SK-N-SH treated with all-trans-retinoic acid at 6 μM for 48 hours (cell line): ENCODE data around the gene WNK2.

Source experiments
- ATAC-seq: fragments of 200-7000 bp; cut with Tn5 transposase; 3 replicates; pipeline ENCODE4 v1.9.1; 2020; ENCODE audit warnings: mild to moderate bottlenecking, moderate library complexity
- CREB5 ChIP-seq: fragments of 250-450 bp; sonication (Bioruptor Pico); IDR thresholded peaks from 2 replicates; pipeline ENCODE4 v1.5.1; 2020; ENCODE audit warnings: low read depth, mild to moderate bottlenecking, moderate library complexity
- CSDC2 ChIP-seq: fragments of 250-450 bp; sonication (Bioruptor Pico); IDR thresholded peaks from 2 replicates; pipeline ENCODE4 v1.5.0; 2020; ENCODE audit warnings: mild to moderate bottlenecking, moderate library complexity
- ESRRG ChIP-seq: fragments of 250-450 bp; sonication (Bioruptor Pico); IDR thresholded peaks from 2 replicates; pipeline ENCODE4 v1.6.1; 2021; ENCODE audit warnings: mild to moderate bottlenecking
- GLIS3 ChIP-seq: fragments of 250-450 bp; sonication (Bioruptor Pico); IDR thresholded peaks from 2 replicates; pipeline ENCODE4 v1.5.0; 2020; ENCODE audit warnings: mild to moderate bottlenecking, moderate library complexity
- ISL1 ChIP-seq: fragments of 250-450 bp; sonication (Bioruptor Pico); IDR thresholded peaks from 2 replicates; pipeline ENCODE4 v2.1.2; 2022; ENCODE audit warnings: mild to moderate bottlenecking, moderate library complexity
- OSR1 ChIP-seq: fragments of 250-450 bp; sonication (Bioruptor Pico); IDR thresholded peaks from 2 replicates; pipeline ENCODE4 v1.8.0; 2022; ENCODE audit warnings: moderate library complexity, mild to moderate bottlenecking, inconsistent platforms
- PATZ1 ChIP-seq: fragments of 250-450 bp; sonication (Bioruptor Pico); IDR thresholded peaks from 2 replicates; pipeline ENCODE4 v1.8.0; 2020; ENCODE audit warnings: mild to moderate bottlenecking, moderate library complexity, borderline replicate concordance
- PPARA ChIP-seq: fragments of 250-450 bp; sonication (Bioruptor Pico); IDR thresholded peaks from 2 replicates; pipeline ENCODE4 v1.5.0; 2020; ENCODE audit warnings: mild to moderate bottlenecking, borderline replicate concordance
- RARB ChIP-seq: fragments of 250-450 bp; sonication (Bioruptor Pico); IDR thresholded peaks from 2 replicates; pipeline ENCODE4 v1.8.0; 2021; ENCODE audit warnings: mild to moderate bottlenecking, moderate library complexity
- SNAI2 ChIP-seq: fragments of 250-450 bp; sonication (Bioruptor Pico); IDR thresholded peaks from 2 replicates; pipeline ENCODE4 v1.5.0; 2020; ENCODE audit warnings: mild to moderate bottlenecking, moderate library complexity
- TCF4 ChIP-seq: fragments of 250-450 bp; sonication (Bioruptor Pico); IDR thresholded peaks from 2 replicates; pipeline ENCODE4 v1.8.0; 2021; ENCODE audit warnings: mild to moderate bottlenecking, moderate library complexity, borderline replicate concordance
- ZC3H10 ChIP-seq: fragments of 250-450 bp; sonication (Bioruptor Pico); IDR thresholded peaks from 2 replicates; pipeline ENCODE4 v1.5.1; 2021; ENCODE audit warnings: mild to moderate bottlenecking, moderate library complexity
- ZFP3 ChIP-seq: fragments of 250-450 bp; sonication (Bioruptor Pico); IDR thresholded peaks from 2 replicates; pipeline ENCODE4 v1.5.0; 2020; ENCODE audit warnings: mild to moderate bottlenecking, moderate library complexity
- ZFP30 ChIP-seq: fragments of 450-650 bp; formaldehyde crosslinking; IDR thresholded peaks from 2 replicates; pipeline ENCODE4 v1.5.0; 2022; ENCODE audit warnings: mild to moderate bottlenecking, moderate library complexity
- ZNF70 ChIP-seq: fragments of 450-650 bp; formaldehyde crosslinking; IDR thresholded peaks from 2 replicates; pipeline ENCODE4 v1.5.0; 2020; ENCODE audit warnings: mild to moderate bottlenecking, moderate library complexity
- ZNF8 ChIP-seq: fragments of 450-650 bp; formaldehyde crosslinking; IDR thresholded peaks from 2 replicates; pipeline ENCODE4 v1.5.0; 2020; ENCODE audit warnings: mild to moderate bottlenecking, moderate library complexity
- TF ChIP-seq, protein P1 (sequence below): fragments of 250-450 bp; sonication (Bioruptor Pico); IDR thresholded peaks from 2 replicates; pipeline ENCODE4 v1.8.0; 2021; ENCODE audit warnings: low read depth, mild to moderate bottlenecking, moderate library complexity, borderline replicate concordance
- TF ChIP-seq, protein P2 (sequence below): fragments of 250-450 bp; sonication (Bioruptor Pico); IDR thresholded peaks from 2 replicates; pipeline ENCODE4 v1.5.1; 2021; ENCODE audit warnings: mild to moderate bottlenecking, moderate library complexity
- TF ChIP-seq, protein P3 (sequence below): fragments of 250-450 bp; sonication (Bioruptor Pico); IDR thresholded peaks from 2 replicates; pipeline ENCODE4 v1.5.0; 2020; ENCODE audit warnings: mild to moderate bottlenecking, moderate library complexity

WNK2 gene

DNA sequence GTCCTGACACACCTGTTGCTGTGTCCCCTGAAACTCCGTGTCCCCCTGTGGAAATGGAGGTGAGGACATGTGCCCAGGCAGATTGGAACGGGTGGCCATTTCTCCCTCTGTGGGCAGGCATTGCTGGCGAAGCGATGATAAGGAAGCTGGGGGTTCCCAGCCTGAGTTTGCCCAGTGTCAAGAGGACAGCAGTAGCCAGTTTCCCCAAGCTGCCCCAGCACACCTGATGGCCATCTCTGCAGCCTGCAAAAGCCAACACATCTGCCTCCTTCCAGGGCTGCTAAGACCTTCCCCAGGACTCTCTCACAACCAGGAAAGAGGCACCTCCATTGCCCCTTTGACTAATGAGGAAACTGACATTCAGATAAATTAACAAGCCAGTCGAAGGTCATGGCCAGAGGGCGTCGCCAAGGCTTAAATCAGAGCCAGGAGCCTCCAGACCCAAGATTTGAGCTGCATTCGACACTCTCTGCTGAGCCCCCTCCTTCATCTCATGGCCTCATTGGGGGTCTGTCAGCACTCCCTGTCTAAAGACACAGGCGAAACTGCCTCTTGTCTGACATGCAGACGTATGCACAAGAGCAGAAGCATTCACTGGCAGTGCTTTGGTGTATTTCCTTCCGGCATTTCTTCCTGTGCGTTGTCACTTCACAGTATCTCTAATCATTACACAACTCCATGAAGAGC lies 10.4 kb upstream of the WNK2 start:
- ATAC-seq: no peak

DNA sequence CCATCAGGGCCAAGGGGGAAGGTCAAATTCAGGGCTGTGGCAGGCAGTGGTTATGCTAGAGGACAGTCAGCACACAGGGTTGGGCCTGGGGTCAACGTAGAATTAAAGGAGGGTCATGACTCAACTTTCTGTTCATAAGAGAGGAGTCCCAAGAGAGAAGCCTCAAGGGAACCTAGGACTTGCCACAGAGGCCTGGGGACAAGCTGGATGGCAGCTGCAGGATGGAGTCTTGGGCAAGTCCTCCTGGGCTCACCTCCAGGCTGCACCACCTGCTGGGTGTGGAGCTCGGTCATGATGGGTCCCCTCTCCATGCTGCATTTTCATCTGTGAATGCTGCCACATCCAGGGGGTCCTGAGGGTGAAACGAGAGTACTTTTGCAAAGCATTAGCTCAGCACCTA lies 9.0 kb upstream of the WNK2 start:
- TF ChIP-seq TCF4 (CRISPR knock-in tag): no peak
- TF ChIP-seq, protein P1, sequence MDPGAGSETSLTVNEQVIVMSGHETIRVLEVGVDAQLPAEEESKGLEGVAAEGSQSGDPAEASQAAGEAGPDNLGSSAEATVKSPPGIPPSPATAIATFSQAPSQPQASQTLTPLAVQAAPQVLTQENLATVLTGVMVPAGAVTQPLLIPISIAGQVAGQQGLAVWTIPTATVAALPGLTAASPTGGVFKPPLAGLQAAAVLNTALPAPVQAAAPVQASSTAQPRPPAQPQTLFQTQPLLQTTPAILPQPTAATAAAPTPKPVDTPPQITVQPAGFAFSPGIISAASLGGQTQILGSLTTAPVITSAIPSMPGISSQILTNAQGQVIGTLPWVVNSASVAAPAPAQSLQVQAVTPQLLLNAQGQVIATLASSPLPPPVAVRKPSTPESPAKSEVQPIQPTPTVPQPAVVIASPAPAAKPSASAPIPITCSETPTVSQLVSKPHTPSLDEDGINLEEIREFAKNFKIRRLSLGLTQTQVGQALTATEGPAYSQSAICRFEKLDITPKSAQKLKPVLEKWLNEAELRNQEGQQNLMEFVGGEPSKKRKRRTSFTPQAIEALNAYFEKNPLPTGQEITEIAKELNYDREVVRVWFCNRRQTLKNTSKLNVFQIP (CRISPR knock-in tag): no peak
- TF ChIP-seq RARB (CRISPR knock-in tag): no peak
- TF ChIP-seq SNAI2 (CRISPR knock-in tag): no peak
- no peak for TF ChIP-seq OSR1 (CRISPR knock-in tag)
- ATAC-seq: no peak

More for the DNA sequence above, 10.4 kb upstream of the WNK2 start:
- no peak for TF ChIP-seq CSDC2 (CRISPR knock-in tag)
- no peak for TF ChIP-seq ZC3H10 (CRISPR knock-in tag)
- TF ChIP-seq PATZ1 (CRISPR knock-in tag): no peak
- TF ChIP-seq, protein P1 (CRISPR knock-in tag): no peak
- TF ChIP-seq SNAI2 (CRISPR knock-in tag): no peak
- TF ChIP-seq OSR1 (CRISPR knock-in tag): no peak
- TF ChIP-seq ZFP3: no peak
- TF ChIP-seq, protein P2, sequence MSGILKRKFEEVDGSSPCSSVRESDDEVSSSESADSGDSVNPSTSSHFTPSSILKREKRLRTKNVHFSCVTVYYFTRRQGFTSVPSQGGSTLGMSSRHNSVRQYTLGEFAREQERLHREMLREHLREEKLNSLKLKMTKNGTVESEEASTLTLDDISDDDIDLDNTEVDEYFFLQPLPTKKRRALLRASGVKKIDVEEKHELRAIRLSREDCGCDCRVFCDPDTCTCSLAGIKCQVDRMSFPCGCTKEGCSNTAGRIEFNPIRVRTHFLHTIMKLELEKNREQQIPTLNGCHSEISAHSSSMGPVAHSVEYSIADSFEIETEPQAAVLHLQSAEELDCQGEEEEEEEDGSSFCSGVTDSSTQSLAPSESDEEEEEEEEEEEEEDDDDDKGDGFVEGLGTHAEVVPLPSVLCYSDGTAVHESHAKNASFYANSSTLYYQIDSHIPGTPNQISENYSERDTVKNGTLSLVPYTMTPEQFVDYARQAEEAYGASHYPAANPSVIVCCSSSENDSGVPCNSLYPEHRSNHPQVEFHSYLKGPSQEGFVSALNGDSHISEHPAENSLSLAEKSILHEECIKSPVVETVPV (CRISPR knock-in tag): no peak
- TF ChIP-seq GLIS3: no peak
- TF ChIP-seq ESRRG (CRISPR knock-in tag): no peak
- no peak for TF ChIP-seq ZNF8 (CRISPR knock-in tag)
- TF ChIP-seq RARB (CRISPR knock-in tag): no peak
- TF ChIP-seq, protein P3, sequence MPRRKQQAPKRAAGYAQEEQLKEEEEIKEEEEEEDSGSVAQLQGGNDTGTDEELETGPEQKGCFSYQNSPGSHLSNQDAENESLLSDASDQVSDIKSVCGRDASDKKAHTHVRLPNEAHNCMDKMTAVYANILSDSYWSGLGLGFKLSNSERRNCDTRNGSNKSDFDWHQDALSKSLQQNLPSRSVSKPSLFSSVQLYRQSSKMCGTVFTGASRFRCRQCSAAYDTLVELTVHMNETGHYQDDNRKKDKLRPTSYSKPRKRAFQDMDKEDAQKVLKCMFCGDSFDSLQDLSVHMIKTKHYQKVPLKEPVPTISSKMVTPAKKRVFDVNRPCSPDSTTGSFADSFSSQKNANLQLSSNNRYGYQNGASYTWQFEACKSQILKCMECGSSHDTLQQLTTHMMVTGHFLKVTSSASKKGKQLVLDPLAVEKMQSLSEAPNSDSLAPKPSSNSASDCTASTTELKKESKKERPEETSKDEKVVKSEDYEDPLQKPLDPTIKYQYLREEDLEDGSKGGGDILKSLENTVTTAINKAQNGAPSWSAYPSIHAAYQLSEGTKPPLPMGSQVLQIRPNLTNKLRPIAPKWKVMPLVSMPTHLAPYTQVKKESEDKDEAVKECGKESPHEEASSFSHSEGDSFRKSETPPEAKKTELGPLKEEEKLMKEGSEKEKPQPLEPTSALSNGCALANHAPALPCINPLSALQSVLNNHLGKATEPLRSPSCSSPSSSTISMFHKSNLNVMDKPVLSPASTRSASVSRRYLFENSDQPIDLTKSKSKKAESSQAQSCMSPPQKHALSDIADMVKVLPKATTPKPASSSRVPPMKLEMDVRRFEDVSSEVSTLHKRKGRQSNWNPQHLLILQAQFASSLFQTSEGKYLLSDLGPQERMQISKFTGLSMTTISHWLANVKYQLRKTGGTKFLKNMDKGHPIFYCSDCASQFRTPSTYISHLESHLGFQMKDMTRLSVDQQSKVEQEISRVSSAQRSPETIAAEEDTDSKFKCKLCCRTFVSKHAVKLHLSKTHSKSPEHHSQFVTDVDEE (CRISPR knock-in tag): no peak
- TF ChIP-seq ISL1: no peak
- TF ChIP-seq ZNF70 (CRISPR knock-in tag): no peak
- TF ChIP-seq PPARA (CRISPR knock-in tag): no peak
- no peak for TF ChIP-seq CREB5 (CRISPR knock-in tag)
- TF ChIP-seq, all 23 proteins: peak for 0

- ATAC-seq: peak; percentile 25; the same call in 1 of the 3 replicates
- TF ChIP-seq ZFP30 (CRISPR knock-in tag) (no peak), ZNF70 (CRISPR knock-in tag) (peak; percentile 20; the same call in 1 of the 2 replicates), TCF4 (CRISPR knock-in tag) (peak; percentile 90)
Measured at GRCh38 chr9:93177676-93178075, 6.3 kb upstream of the WNK2 start.
